GM18951 (cell line): ENCODE results near the gene NDUFA13.

ENCODE experiments used
- POLR2A ChIP-seq: IDR thresholded peaks from 4 replicates; pipeline ENCODE4 v1.6.1; 2011; ENCODE audit warnings: mild to moderate bottlenecking; ENCODE audit not compliant: insufficient read length, insufficient read depth; ENCODE audit errors: extremely low read depth
- in situ Hi-C: fragments of 300-500 bp; cut with MboI; formaldehyde crosslinking; loops from one replicate; pipeline ENCODE4 v1.12.0; 2022; ENCODE audit warnings: low sequenced_read_pairs, mixed read lengths, inconsistent platforms; ENCODE audit not compliant: unreplicated experiment

Gene NDUFA13

DNA sequence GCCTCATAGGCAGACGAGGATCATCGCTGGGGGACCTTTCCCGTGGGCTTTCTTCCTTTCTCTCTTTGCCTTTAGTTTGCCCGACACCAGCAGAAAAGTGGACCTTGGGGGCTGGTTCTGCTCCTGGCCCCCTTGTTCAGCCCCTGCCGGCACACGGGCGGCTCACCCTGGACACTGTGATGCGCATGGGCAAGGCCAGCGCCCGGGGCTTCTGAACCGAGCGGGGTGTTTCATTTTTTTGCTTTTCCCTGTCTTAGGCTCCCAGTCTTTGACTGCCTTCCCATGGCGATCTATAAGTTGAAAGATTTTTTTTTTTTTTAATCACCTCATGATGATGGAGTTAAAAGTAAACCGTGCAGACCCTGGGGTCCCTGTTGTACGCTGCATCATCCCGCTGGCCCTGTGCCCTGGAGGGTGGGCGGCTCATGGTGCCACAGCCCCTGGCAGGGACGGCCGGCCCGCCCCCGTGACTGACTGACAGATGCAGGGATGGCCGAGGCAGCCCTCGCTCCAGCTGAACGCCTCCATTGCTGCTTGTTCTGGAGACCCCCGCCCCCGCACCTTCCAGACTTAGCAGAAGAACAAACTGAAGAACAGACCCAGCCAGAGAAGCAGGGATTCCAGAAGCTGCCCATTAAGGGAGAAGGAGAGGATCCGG is 10.2 kb upstream of the NDUFA13 start:
- no peak for TF ChIP-seq POLR2A
- in situ Hi-C loops = no loop called here

DNA sequence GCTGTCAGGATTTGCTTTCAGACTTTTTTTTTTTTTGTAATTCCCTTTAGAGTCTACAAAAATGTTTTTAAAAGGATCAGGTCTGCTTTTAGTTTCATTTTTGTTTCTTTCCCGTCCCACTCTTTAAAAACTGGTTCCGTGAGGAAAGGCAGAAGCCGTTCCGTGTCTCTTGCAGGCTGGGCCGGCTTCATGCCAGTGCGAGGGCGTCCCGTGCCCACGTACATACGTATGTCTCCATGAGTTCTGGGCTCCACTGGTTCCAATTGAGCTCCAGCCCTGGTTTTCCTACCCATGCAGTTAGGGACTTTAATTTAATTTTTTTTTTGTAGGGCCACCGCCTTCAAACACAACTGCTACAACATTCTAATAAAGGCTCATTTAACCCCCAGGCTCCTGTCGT is 9.4 kb upstream of the NDUFA13 start:
- no peak for TF ChIP-seq POLR2A

DNA sequence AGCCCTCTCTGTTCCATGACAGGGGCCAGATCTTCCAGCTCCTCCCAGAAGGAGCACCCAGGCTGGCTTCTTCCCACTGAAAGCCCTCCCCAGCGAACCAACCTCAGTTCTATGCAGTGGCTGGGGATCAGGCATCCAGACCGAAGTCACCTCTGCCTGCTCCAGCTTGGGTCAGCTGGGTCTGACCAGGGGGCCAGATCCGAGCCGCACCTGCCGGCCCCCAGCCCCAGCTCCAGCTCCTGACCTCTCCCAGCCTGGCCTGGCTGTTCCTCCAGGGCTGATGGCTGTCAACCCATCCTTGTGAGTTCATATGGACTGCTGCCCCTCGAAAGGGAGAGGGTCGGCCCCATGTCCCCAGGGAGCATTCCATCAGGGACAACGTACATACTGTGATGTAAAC is 8.7 kb upstream of the NDUFA13 start:
- in situ Hi-C loops = no loop called here
- TF ChIP-seq POLR2A = no peak

More for the DNA sequence above, 9.4 kb upstream of the NDUFA13 start:
- in situ Hi-C loops = no loop called here

DNA sequence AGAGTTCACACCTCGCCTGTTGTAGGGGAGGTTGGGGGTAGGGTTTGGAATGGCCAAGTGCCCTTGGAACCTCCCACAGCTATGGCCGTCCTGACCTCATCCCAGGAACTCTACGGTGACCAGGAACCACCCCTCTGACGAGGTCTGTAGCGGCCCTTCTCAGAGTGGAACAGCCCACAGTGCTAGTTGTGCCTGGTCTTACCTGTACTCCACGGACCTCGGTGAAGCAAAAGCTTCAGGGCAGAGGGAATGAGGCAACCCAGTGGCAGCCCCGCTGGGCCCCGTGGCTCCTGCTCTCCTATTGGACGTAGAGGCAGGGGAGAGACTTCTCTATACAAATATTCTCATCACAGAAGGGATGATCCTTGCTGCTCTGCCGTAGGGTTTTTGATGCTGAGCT is 7.8 kb upstream of the NDUFA13 start:
- no peak for TF ChIP-seq POLR2A
- in situ Hi-C loops = no loop called here

DNA sequence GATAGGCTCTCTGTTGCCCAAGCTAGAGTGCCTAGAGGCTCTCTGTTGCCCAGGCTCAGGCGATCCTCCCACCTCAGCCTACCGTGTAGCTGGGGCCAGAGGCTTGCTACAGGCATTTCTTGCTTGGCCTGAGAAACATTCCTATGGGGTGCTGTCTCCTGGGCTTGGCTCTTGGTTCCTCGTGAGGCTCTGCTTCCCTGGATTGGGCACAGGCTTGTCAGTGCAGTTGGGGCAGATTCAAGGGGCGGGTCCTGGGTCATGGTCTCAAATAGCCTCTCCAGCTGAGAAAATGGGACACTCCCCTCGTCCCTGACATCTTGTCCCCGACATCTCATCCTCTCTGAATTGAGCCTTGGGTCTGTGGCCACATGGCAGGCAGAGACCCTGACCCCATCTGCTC is 5.6 kb upstream of the NDUFA13 start:
- in situ Hi-C loops = no loop called here
- TF ChIP-seq POLR2A = no peak

DNA sequence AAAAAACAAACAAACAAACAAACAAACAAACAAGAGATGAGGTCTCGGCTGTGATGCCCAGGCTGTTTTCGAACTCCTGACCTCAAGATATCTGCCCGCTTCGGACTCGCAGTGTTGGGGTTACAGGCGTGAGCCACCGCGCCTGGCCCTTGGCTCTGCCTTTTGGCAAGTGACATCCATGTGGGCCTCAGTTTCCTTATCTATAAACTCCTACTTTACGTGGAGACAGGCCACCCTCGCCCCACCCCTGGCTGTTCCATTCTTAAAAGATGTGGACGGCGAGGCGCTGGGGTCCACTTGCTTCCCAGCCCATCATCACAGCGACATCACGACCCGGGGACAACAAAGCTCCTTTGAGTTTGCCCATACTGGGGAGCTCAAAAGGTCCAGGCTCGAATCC is 2.3 kb upstream of the NDUFA13 start:
- in situ Hi-C loops = no loop called here
- no peak for TF ChIP-seq POLR2A

DNA sequence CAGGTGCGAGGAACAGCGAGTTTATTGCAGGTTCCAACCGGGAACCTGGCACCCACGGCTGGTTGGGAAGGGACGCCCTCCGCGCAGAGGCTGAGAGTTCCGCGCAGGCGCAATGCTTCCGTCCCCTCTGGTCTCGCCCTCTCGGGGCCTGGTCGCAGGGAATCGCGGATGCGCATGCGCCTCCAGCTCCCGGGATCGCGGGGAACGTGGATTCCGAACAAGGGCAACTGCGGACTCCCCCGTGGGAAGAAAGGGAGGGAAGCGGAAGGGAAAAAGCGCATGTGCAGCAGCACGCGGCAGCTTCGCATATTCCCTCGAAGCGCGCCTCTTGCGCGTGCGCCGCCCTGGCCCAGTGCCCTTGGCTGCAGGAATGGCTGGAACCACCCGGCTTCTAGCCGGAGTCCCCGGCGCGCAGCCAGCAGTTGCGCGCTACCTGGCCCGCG is 1.8 kb upstream of the NDUFA13 start:
- in situ Hi-C loops = no loop called here
- TF ChIP-seq POLR2A = no peak

DNA sequence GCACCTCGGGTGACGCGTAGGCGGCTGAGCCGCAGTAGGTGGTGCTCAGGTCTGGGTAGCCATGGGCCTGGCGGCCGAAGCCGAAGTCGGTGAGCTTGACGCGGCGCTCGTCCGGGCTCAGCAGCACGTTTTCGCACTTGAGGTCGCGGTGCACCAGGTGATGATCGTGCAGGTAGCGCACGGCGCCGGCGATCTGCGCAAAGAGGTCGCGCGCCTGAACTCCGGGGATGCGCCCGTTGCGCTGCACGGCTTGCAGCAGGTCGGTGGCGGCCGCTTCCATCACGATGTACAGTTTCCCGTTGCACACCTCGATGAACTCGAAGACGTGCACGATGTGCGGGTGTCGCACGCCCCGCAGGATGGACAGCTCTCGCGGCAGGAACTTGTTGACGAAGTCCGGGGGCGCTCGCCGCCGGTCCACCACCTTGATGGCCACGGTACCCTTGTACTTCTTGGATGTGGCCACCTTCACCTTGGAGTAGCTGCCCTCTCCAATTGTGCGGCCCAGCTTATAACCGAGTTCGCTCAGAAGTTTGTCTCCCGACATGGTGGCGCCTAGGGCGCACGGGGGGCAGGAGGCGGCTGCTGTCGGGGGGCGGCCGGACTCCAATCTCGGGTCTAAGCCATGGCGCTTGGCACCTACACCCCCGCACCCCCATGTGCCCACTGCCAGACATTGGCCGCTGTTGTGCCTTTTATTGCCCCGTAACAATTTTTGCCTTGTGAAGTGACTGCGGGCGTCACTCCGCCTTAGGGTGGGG is 964 bp upstream of the NDUFA13 start, which contains the start of gene TSSK6:
TSSK6 (minus strand) TSS at position 668 of the 761 bp plus-strand sequence; CDS start at position 547, 121 bp downstream.
- in situ Hi-C loops = no loop called here
- TF ChIP-seq POLR2A = no peak

DNA sequence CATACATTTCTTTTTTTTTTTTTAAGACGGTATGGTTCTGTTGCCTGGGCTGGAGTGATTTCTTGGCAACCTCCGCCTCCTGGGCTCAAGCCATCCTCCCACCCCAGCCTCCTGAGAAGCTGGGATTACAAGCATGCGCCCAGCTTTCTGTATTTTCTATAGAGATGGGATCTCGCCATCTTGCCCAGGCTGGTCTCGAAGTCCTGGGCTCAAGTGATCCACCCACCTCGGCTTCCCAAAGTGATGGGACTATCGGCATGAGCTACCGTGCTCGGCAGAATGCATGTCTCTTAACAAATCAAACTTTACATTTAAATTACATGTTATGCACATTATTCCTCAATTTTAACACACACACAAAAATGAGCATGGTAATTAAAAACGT is 1.2 kb downstream of the NDUFA13 start:
- no peak for TF ChIP-seq POLR2A
- in situ Hi-C loops = no loop called here

DNA sequence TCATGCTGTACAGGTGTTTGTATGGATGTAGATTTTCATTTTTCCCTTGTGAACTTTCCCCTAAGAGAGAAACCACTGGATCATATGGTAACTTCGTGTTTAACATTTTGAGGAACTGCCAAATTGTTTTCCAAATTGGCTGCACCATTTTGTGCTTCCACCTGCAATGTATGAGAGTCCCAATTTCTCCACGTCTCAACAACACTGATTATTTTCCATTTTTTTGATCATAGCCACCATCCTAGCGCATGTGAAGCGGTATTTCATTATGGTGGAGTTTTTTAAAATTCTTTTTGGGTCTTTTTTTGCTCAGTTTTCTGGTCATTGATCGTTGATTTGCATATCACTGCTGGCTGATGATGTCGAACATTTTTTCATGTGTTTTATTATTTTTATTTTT is 5.0 kb downstream of the NDUFA13 start:
- in situ Hi-C loops = no loop called here
- no peak for TF ChIP-seq POLR2A

DNA sequence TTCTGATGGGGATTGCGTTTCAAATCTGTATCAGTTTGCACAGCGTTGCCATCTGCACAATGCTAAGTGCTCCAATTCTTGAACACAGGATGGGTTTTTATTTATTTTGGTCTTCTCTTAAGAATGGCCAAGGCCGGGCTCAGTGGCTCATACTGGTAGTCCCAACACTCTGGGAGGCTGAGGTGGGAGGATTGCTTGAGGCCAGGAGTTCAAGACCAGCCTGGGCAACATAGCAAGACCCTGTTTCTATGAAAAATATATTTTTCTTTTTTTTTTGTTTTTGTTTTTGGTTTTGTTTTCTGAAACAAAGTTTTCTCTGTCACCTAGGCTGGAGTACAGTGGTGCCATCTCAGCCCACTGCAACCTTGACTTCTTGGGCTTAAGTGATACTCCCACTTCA is 7.2 kb downstream of the NDUFA13 start:
- no peak for TF ChIP-seq POLR2A
- in situ Hi-C loops = no loop called here

DNA sequence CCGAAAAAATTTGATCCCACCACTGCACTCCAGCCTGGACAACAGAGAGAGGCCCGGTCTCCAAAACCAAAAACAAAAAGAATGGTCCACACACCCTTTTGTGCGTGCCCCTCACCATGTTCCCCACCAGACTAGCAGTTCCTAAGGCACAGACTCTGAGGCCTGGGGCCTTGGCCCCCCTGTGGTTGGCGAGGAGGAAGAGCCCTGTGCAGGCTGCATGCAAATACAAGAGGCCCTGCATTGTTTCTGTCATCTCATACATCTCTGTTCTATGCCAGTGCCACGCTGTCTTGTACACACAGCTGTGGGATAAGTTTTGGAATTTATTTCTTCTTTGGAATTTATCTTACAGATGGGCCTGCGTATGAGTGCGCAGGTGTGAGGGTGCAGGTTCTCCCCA is 8.0 kb downstream of the NDUFA13 start:
- TF ChIP-seq POLR2A = no peak
- in situ Hi-C loops = no loop called here

DNA sequence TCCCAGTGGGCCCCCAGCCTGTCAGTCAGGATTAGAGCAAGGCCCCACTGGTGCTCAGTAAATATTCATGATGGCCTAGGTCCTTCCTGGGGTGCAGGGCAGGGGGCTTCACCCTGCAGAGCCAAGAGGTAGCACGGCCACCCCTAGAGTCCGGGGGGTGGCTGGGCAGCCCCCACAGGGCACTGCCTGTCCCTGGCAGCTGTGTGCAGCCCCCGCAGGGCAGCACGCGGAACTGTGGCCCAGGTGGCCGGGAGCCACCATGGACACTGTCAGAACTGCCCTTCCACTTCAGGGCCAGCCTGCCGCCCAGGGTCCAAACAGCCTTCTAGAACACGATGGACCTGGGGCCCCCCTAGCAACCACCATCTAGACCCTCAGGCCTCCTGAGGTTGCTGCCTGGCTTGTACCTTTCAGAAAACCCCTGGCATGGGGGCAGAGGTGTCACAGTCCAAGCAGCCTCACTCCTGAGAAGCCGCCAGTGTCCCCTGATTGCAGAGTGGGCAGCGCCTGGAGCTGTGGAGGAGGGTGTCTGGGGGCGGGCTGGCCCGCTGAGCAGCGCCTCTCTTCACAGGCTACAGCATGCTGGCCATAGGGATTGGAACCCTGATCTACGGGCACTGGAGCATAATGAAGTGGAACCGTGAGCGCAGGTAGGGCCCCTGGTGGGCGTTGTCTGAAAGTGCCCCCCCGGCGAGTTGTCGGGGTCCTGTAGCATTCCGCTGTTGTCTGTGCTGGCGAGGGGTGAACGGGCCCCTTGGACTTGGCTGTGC is 9.8 kb downstream of the NDUFA13 start:
- TF ChIP-seq POLR2A = no peak
- in situ Hi-C loops = loop anchor here (25.0 kb wide), 1 partner anchor 437 kb away; no protein-coding TSS in a partner anchor
